HL-60 (cell line): ENCODE measurements around the gene TRIM40.
A peak's percentile ranks its signal among the peaks of the same experiment; 100 is the strongest.

Experiments
- DNase-seq, 2 experiments: peaks; one replicate each; pipeline ENCODE4 v3.0.0-alpha.2; 2010 to 2020; ENCODE audit warnings: low read depth in 1 of 2, low spot score in 1 of 2
- H3K27ac ChIP-seq: fragments of 250-450 bp; sonication (Bioruptor Pico); replicated peaks from 2 replicates; pipeline ENCODE4 v1.5.1; 2020; ENCODE audit warnings: mild to moderate bottlenecking, moderate library complexity
- H3K27me3 ChIP-seq: fragments of 250-450 bp; sonication (Bioruptor Pico); 2 replicates; pipeline ENCODE4 v1.5.1; 2021; ENCODE audit warnings: mild to moderate bottlenecking, moderate library complexity; ENCODE audit not compliant: insufficient read depth, poor library complexity, severe bottlenecking
- H3K4me3 ChIP-seq: replicated peaks from 2 replicates; pipeline ENCODE4 v1.5.1; 2011; ENCODE audit warnings: mild to moderate bottlenecking, control low read depth, low read length; ENCODE audit not compliant: insufficient read depth
- GABPA ChIP-seq: IDR thresholded peaks from 2 replicates; pipeline ENCODE4 v1.6.1; 2012; ENCODE audit warnings: low read depth
- POLR2AphosphoS5 ChIP-seq: IDR thresholded peaks from 2 replicates; pipeline ENCODE4 v1.6.1; 2012; ENCODE audit warnings: low read depth
- REST ChIP-seq: IDR thresholded peaks from 2 replicates; pipeline ENCODE4 v1.6.1; 2012; ENCODE audit warnings: low read depth; ENCODE audit not compliant: insufficient replicate concordance
- SPI1 ChIP-seq: IDR thresholded peaks from 2 replicates; pipeline ENCODE4 v1.6.1; 2012; ENCODE audit warnings: low read depth, mild to moderate bottlenecking, borderline replicate concordance
- TF ChIP-seq, protein P1 (sequence below): IDR thresholded peaks from one replicate; pipeline ENCODE4 v1.5.1; 2011; ENCODE audit warnings: low read length, control low read depth, inconsistent platforms; ENCODE audit not compliant: insufficient read depth

TRIM40 gene

GRCh38 chr6:30152910-30153610 is 17.1 kb downstream of the TRIM40 start:
- no peak for DNase-seq
- TF ChIP-seq, protein P1, sequence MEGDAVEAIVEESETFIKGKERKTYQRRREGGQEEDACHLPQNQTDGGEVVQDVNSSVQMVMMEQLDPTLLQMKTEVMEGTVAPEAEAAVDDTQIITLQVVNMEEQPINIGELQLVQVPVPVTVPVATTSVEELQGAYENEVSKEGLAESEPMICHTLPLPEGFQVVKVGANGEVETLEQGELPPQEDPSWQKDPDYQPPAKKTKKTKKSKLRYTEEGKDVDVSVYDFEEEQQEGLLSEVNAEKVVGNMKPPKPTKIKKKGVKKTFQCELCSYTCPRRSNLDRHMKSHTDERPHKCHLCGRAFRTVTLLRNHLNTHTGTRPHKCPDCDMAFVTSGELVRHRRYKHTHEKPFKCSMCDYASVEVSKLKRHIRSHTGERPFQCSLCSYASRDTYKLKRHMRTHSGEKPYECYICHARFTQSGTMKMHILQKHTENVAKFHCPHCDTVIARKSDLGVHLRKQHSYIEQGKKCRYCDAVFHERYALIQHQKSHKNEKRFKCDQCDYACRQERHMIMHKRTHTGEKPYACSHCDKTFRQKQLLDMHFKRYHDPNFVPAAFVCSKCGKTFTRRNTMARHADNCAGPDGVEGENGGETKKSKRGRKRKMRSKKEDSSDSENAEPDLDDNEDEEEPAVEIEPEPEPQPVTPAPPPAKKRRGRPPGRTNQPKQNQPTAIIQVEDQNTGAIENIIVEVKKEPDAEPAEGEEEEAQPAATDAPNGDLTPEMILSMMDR: no peak
- Histone ChIP-seq H3K4me3 (no peak overlapping the region), H3K27me3 (no peaks in the 10 kb centered on the region), H3K27ac (no peak overlapping the region)

- H3K27me3 ChIP-seq: no peaks in the 10 kb centered on the region
- H3K27ac ChIP-seq: no peak overlapping the region
- no peak for DNase-seq
- TF ChIP-seq GABPA: no peak
- TF ChIP-seq SPI1: no peak
- TF ChIP-seq, protein P1: no peak
- no peak for TF ChIP-seq REST
- TF ChIP-seq POLR2AphosphoS5: no peak
- H3K4me3 ChIP-seq: no peak overlapping the region
These were observed 18.1 kb downstream of the TRIM40 start for GRCh38 chr6:30154061-30154460.

- Histone ChIP-seq H3K4me3 (no peak overlapping the region), H3K27me3 (no peaks in the 10 kb centered on the region), H3K27ac (no peak overlapping the region)
- TF ChIP-seq REST (no peak), POLR2AphosphoS5 (no peak), GABPA (no peak), SPI1 (no peak)
- TF ChIP-seq, protein P1: no peak
- DNase-seq: peak in 1 of 2 experiments; percentile 23
These were observed 19.0 kb downstream of the TRIM40 start for GRCh38 chr6:30154709-30155519.
